K562 (cell line): ENCODE data around the gene ACER3. TPM values are rescaled to one million over a fixed set of nuclear protein-coding genes. Genes with fewer than 3 reads are reported as not detected.

Source experiments
- ATAC-seq: fragments of 200-7000 bp; cut with Tn5 transposase; 3 replicates; pipeline ENCODE4 v1.9.1; 2020; ENCODE audit warnings: moderate library complexity
- BruUV-seq: library from RNA; stranded (reverse); fragments of 400-500 nt; replicated peaks from 2 replicates; lab custom pipeline; 2021; lab: Mats Ljungman, UMichigan
- CTCF ChIA-PET: fragments of 300-600 bp; formaldehyde crosslinking; extraction: SDS; loops from one replicate; lab custom pipeline; 2021; ENCODE audit warnings: low intra/inter-chr PET ratio; lab: Yijun Ruan, JAX
- POLR2A ChIA-PET: fragments of 300-600, 350-650 bp; sonication (Branson Sonifier 250); formaldehyde crosslinking; extraction: SDS; loops from one replicate; lab custom pipeline; 2021; ENCODE audit warnings: antibody characterized with exemption, inconsistent platforms; lab: Yijun Ruan, JAX
- DNase-seq, 4 experiments: peaks; one replicate each; pipeline versions ENCODE4 v3.0.0 to v3.0.0-alpha.2; 2011 to 2018; ENCODE audit warnings: low spot score in 3 of 4, mixed read lengths in 3 of 4; ENCODE audit errors: extremely low read depth in 1 of 4
- FAIRE-seq: peaks from 2 replicates; lab custom pipeline; 2011; peaks lifted over from hg19 to GRCh38; lab: Jason Lieb, UNC
- H2AFZ ChIP-seq: 2 replicates; pipeline ENCODE4 v1.6.0; 2011; ENCODE audit warnings: low read depth, low read length, control low read depth, inconsistent platforms
- H3K27ac ChIP-seq: fragments of 200-600 bp; 3 replicates; pipeline ENCODE4 v1.8.0; 2011; ENCODE audit warnings: low read depth, mild to moderate bottlenecking, control low read depth, inconsistent platforms, low read length, moderate library complexity, mixed read lengths; ENCODE audit errors: extremely low read depth
- H3K27me3 ChIP-seq, 2 experiments: fragments of 300-600 bp in 1 of 2; 2 replicates in 1 of 2; 3 replicates in 1 of 2; pipeline versions ENCODE4 v1.6.0 to v1.8.0; 2011; ENCODE audit warnings: inconsistent platforms in 2 of 2, low read length in 2 of 2, mild to moderate bottlenecking in 1 of 2, mixed read lengths in 1 of 2, moderate library complexity in 1 of 2; ENCODE audit not compliant: control insufficient read depth in 2 of 2, insufficient read depth in 2 of 2
- H3K36me3 ChIP-seq: fragments of 300-600 bp; 3 replicates; pipeline ENCODE4 v1.8.0; 2011; ENCODE audit warnings: mild to moderate bottlenecking, low read length, inconsistent platforms; ENCODE audit not compliant: control insufficient read depth, insufficient read depth
- H3K4me1 ChIP-seq, 2 experiments: fragments of 200-600 bp in 1 of 2; replicated peaks in 1 of 2; 2 replicates in 1 of 2; 3 replicates in 1 of 2; pipeline versions ENCODE4 v1.5.1 to v1.8.0; 2011; ENCODE audit warnings: inconsistent platforms in 2 of 2, low read length in 2 of 2, mild to moderate bottlenecking in 1 of 2, mixed read lengths in 1 of 2, moderate library complexity in 1 of 2; ENCODE audit not compliant: control insufficient read depth in 2 of 2, insufficient read depth in 2 of 2
- H3K4me2 ChIP-seq: 2 replicates; pipeline ENCODE4 v1.6.1; 2011; ENCODE audit warnings: low read length, control low read depth, inconsistent platforms, mixed read lengths; ENCODE audit not compliant: insufficient read depth
- H3K4me3 ChIP-seq: fragments of 200-600 bp; sonication (generic), shearing (Covaris generic); 2 replicates; pipeline ENCODE4 v1.5.1; 2016; ENCODE audit warnings: control low read depth, inconsistent platforms
- H3K79me2 ChIP-seq: fragments of 200-600 bp; 3 replicates; pipeline ENCODE4 v1.8.0; 2011; ENCODE audit warnings: low read length, inconsistent platforms; ENCODE audit not compliant: control insufficient read depth, insufficient read depth
- H3K9ac ChIP-seq, 2 experiments: 2 replicates each; pipeline versions ENCODE4 v1.6.0 to v1.6.1; 2011; ENCODE audit warnings: low read depth in 2 of 2, low read length in 2 of 2, control low read depth in 1 of 2, inconsistent platforms in 1 of 2, mild to moderate bottlenecking in 1 of 2, mixed read lengths in 1 of 2; ENCODE audit not compliant: insufficient read depth in 1 of 2
- H3K9me1 ChIP-seq: one replicate; pipeline ENCODE4 v1.6.0; 2011; ENCODE audit warnings: inconsistent platforms, mild to moderate bottlenecking, low read length, moderate library complexity; ENCODE audit not compliant: control insufficient read depth, insufficient read depth
- H3K9me3 ChIP-seq: replicated peaks from 2 replicates; pipeline ENCODE4 v1.5.1; 2011; ENCODE audit warnings: low read depth, low read length, inconsistent platforms; ENCODE audit not compliant: control insufficient read depth, insufficient read depth
- H4K20me1 ChIP-seq: replicated peaks from 2 replicates; pipeline ENCODE4 v1.6.1; 2011; ENCODE audit warnings: low read length, inconsistent platforms, mixed read lengths; ENCODE audit not compliant: control insufficient read depth, insufficient read depth
- FOXJ3 ChIP-seq: sonication (generic); formaldehyde crosslinking; IDR thresholded peaks from 2 replicates; pipeline ENCODE4 v1.4.0; 2020; ENCODE audit warnings: mild to moderate bottlenecking, missing genetic modification reagents
- MEIS2 ChIP-seq: fragments of 450-650 bp; IDR thresholded peaks from 2 replicates; pipeline ENCODE4 v1.6.1; 2014; ENCODE audit warnings: mild to moderate bottlenecking; ENCODE audit not compliant: partially characterized antibody
- SRSF9 ChIP-seq: fragments of 200-400 bp; formaldehyde crosslinking; IDR thresholded peaks from 2 replicates; pipeline ENCODE4 v1.6.1; 2017; ENCODE audit warnings: low read depth, low read length, borderline replicate concordance
- ZNF124 ChIP-seq: sonication (generic); formaldehyde crosslinking; IDR thresholded peaks from 2 replicates; pipeline ENCODE4 v1.8.1; 2022; ENCODE audit warnings: missing genetic modification reagents
- ZNF165 ChIP-seq: fragments of 250-450 bp; sonication (Bioruptor Pico); IDR thresholded peaks from 2 replicates; pipeline ENCODE4 v1.4.0; 2020; ENCODE audit warnings: borderline replicate concordance
- ZNF77 ChIP-seq: fragments of 250-450 bp; sonication (Bioruptor Pico); IDR thresholded peaks from 2 replicates; pipeline ENCODE4 v1.5.0; 2020
- in situ Hi-C: fragments of 300-500 bp; cut with MboI; formaldehyde crosslinking; loops from 4 replicates; pipeline ENCODE4 v1.15.0; 2018; ENCODE audit warnings: inconsistent platforms, mixed read lengths
- intact Hi-C: fragments of 100-400 bp; cut with micrococcal nuclease; formaldehyde crosslinking; loops from 2 replicates; pipeline ENCODE4 v1.14.2; 2022
- polyA plus RNA-seq, 8 experiments: library from polyadenylated mRNA; depleted of rRNA in 4 of 8; stranded (reverse) in 5 of 8; unstranded in 3 of 8; fragments of >200 nt; fragmentation: Nextera tagmentation in 2 of 8; fragmentation: Illumina TruSeq in 1 of 8; extraction: Ambion mirVana in 2 of 8; extraction: Trizol in 1 of 8; gene quantifications; 2 replicates each; pipeline versions ENCODE4 v1.2.1 to v1.2.3, GENCODE V29; 2011 to 2014; ENCODE audit warnings: inconsistent platforms in 1 of 8, missing spikeins in 1 of 8
- total RNA-seq, 7 experiments: library from RNA; depleted of rRNA in 6 of 7; stranded (reverse); fragments of >200 nt in 6 of 7; fragmentation: Illumina TruSeq in 2 of 7; extraction: Trizol in 2 of 7; gene quantifications; 2 replicates each; pipeline versions ENCODE4 v1.2.1 to v1.2.3, GENCODE V29; 2011 to 2021; ENCODE audit warnings: low replicate concordance in 1 of 7
- TF ChIP-seq, protein P1 (sequence below): IDR thresholded peaks from 3 replicates; pipeline ENCODE4 v1.6.1; 2011; ENCODE audit warnings: borderline replicate concordance, mild to moderate bottlenecking, moderate library complexity; ENCODE audit not compliant: insufficient read length; ENCODE audit errors: extremely low read depth

Gene ACER3
- total and polyA plus RNA-seq, 9 of the 15 experiments (the other 6 are each of a cell fraction or from before 2014, with no cell fraction given) = 2.0 to 23.8 (median 9.5) TPM

DNA sequence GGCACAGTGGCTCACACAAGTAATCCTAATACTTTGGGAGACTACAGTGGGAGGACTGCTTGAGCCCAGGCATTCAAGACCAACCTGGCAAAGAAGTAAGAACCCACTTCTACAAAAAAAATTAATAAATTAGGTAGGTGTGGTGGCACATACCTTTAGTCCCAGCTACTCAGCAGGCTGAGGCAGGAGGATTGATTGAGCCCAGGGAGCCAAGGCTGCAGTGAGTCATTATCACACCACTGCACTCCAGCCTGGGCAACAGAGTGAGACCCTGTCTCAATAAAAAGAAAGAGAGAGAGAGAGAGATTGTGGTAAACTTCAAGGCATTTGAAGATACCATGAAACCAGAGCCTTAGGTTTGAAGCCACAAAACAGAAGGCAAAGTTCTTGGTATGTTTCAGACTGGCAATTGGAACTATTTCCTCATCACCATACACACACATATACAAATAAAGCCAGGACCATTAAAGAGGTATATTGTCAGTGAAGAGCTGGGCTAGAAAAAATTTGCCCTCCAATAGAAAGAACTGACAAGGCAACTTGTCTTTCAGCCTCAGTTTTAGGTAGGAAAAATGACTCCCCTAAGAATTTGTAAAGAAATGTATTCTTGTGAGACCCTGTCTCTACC is 148.9 kb downstream of the ACER3 start:
- no peak for FAIRE-seq
- in situ Hi-C loops = no loop called here

More for the DNA sequence above, 148.9 kb downstream of the ACER3 start:
- Histone ChIP-seq H3K4me1 (no peaks in the 10 kb centered on the region; a peak in 1 of 5 replicates), H3K9me3 (no peaks in the 10 kb centered on the region; the same call in 1 of the 2 replicates), H3K4me3 (no peak overlapping the region), H3K9me1 (no peaks in the 10 kb centered on the region), H3K79me2 (no peaks in the 10 kb centered on the region), H3K4me2 (no peak overlapping the region), H3K9ac (no peak overlapping the region), H3K36me3 (no peaks in the 10 kb centered on the region), H4K20me1 (no peaks in the 10 kb centered on the region), H3K27ac (no peak overlapping the region), H3K27me3 (no peaks in the 10 kb centered on the region), H2AFZ (no peak overlapping the region)
- BruUV-seq = no TSS peak
- CTCF ChIA-PET = no interaction called here
- ATAC-seq (no peak), DNase-seq (no peak)
- TF ChIP-seq MEIS2 (no peak), FOXJ3 (CRISPR knock-in tag) (no peak), ZNF77 (no peak), ZNF165 (CRISPR knock-in tag) (no peak), ZNF124 (CRISPR knock-in tag) (no peak), SRSF9 (no peak)
- TF ChIP-seq, protein P1, sequence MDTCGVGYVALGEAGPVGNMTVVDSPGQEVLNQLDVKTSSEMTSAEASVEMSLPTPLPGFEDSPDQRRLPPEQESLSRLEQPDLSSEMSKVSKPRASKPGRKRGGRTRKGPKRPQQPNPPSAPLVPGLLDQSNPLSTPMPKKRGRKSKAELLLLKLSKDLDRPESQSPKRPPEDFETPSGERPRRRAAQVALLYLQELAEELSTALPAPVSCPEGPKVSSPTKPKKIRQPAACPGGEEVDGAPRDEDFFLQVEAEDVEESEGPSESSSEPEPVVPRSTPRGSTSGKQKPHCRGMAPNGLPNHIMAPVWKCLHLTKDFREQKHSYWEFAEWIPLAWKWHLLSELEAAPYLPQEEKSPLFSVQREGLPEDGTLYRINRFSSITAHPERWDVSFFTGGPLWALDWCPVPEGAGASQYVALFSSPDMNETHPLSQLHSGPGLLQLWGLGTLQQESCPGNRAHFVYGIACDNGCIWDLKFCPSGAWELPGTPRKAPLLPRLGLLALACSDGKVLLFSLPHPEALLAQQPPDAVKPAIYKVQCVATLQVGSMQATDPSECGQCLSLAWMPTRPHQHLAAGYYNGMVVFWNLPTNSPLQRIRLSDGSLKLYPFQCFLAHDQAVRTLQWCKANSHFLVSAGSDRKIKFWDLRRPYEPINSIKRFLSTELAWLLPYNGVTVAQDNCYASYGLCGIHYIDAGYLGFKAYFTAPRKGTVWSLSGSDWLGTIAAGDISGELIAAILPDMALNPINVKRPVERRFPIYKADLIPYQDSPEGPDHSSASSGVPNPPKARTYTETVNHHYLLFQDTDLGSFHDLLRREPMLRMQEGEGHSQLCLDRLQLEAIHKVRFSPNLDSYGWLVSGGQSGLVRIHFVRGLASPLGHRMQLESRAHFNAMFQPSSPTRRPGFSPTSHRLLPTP = no peak
- POLR2A ChIA-PET = interaction anchor here (0.6 to 0.7 kb wide), 2 partner anchors 35 to 1205 kb away, joined by 3 read pairs; no protein-coding TSS in a partner anchor
- intact Hi-C loops = no loop called here
